CD1c-positive myeloid dendritic cell (primary cell): ENCODE measurements around the gene MARCO.

Experiments
- DNase-seq: peaks from one replicate; pipeline ENCODE4 v3.0.0-alpha.2; 2016; ENCODE audit errors: extremely low spot score

The MARCO gene, protein sequence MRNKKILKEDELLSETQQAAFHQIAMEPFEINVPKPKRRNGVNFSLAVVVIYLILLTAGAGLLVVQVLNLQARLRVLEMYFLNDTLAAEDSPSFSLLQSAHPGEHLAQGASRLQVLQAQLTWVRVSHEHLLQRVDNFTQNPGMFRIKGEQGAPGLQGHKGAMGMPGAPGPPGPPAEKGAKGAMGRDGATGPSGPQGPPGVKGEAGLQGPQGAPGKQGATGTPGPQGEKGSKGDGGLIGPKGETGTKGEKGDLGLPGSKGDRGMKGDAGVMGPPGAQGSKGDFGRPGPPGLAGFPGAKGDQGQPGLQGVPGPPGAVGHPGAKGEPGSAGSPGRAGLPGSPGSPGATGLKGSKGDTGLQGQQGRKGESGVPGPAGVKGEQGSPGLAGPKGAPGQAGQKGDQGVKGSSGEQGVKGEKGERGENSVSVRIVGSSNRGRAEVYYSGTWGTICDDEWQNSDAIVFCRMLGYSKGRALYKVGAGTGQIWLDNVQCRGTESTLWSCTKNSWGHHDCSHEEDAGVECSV

DNA sequence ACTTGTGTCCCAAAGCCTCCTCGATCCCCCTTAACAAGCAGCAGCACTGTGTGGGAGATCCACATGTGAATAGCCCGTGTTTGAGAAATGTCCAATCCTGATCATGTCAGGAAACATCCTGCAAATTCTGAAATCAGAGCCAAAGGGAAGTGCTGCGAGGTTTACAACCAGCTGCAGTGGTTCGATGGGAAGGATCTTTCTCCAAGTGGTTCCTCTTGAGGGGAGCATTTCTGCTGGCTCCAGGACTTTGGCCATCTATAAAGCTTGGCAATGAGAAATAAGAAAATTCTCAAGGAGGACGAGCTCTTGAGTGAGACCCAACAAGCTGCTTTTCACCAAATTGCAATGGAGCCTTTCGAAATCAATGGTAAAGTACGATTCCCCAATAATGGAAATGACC, at the start of gene MARCO:
Gene MARCO (plus strand): TSS at position 164 of the 400 bp plus-strand sequence. CDS start 107 bp downstream, at position 271.
- peak; percentile 29 for DNase-seq

DNA sequence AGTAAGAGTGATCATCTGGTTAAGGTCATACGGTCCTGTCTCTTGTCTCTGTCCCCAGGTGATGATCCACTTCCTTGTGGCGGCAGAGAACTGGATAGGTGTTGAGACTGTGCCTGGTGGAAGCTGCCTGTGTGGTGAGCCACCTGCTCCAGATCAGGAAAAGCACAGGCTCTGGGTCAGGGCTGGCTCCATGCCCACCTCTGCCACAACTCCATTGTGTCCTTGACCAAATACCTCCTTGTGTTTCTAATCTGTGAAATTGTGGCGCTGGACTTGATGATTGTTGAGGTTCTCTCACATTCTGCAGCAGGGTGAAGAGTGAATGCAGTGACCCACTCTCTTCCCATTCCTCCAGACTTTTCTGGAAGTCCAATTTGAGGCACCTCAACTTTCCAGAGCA, 48.9 kb upstream of the MARCO start:
- DNase-seq, result no peak

DNA sequence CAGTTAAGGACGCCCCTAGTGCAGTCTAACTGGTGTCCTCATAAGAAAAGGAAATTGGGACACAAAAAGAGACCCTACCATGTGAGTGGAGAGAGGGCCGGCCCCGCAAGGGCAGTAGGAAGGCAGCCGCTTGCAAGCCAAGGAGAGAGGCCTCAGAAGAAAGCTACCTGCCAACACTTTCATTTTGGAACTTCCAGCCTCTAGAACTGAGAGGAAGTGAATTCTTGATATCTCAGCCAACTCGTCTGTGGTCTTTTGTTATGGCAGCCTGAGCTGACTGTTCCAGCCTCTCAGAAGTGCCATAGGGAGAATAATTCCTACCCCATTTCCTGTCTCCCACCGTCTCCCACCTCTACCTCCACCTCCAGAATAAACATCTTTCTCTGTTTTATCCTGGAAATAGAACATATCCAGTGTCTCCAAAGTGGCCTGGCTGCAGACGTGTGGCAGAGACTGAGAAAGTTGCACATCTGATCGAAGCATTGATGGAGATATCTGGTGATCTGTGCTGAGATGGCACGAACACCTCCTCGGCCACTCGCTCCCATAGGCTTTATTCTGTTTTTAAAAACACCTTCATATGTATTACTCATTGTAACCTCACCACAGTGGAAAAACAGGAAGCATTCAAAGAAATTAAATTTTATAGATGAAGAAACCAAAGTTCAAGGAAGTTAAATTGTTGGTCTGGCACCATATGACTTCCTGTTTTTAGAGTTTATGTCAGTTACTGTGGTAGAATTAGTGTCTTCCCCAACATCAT, 39.5 kb upstream of the MARCO start:
- DNase-seq, result peak; percentile 83

DNA sequence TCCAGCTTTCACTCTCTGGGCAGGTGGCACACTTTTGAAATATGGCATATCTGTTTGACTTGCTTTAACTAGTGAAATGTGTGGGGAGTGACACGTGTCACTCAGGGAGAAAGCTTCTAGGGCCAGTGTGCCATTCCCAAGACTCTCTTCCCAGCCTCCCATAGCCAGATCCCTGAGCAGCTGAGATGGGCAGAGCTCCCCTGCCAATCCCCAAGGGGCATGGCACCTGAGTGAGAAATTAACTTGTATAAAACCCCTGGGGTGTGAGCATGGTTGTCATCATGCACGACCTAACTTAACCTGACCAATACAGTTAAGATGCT, 39.0 kb upstream of the MARCO start:
- no peak for DNase-seq

DNA sequence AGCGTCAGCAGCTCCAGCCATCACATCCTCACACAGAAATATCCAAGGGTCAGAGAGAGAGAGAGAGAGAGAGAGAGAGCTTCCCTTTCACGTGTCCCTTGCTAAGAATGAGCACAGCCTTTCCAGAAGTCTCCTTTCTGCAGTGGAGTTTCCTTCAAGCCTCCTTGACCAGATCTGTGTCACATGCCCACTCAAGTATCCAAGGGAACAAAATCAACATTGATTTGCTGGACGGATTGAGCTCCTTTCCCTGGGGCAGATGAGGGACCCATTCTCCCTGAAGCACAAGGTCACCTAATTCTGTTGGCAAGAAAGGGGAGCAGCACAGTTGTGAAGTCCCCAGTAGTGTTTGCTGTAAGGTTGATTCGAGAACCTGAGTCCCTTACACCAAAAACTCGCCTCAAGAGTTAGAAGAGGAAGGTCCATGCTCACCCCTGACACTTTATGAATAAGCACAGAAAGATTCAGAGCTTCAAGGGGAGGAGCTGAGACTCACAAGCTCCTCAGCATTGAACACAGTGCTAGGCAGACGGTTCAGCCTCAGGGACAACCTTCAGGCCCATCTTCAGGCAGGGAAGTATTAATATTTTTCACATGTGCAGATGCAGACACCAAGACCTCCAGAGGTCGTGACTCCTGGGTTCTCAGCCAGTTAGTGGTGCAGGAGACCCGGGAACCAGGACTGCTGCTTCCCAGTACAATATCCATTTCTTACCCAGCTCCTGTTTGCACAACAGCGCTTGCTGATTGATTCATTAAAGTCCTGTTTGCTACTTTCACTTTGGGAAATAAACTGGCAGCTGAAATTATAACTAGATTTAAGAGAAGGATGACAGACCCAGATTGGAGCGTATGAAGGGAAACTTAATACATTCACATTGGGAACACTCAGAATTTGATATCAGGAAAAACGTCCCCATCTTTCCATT, 38.2 kb upstream of the MARCO start:
- peak; percentile 45 for DNase-seq

DNA sequence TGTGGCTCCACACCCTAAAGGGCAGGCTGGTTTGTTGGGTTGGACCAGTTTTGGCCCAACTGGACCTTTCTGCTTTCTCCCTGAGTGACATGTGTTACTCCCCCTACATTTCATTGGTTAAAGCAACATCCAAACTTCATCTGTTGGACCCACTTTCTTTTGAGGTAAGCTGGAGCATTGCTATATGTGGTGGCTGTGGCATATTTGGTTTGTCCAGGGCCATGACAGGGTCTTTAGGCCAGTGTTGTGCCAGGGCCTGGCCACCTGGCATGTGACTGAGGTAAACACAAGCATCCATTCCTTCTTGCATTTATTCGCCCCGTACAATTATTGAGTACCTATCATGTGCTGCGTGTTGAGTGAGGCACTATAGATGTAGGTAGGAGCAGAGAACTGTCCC, 36.8 kb upstream of the MARCO start:
- DNase-seq, result no peak

DNA sequence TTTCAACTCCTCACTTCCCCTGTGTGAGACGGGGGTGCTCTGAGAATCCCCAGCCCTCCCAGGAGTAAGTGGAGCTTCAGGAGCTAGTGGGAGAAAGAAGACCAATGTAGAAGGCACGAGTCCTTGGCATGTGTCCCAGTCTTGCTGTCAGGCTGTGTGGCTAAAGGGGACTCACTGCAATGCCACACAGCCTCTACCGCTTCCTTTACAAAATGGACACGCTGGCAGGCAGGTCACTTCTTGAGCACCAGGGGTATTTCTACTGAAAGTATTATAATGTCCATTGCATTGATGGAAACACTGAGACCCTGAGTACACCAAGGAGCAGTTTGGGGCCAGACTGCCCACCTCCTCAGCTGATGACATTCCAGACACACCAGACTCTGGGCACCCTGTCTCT, 35.8 kb upstream of the MARCO start:
- no peak for DNase-seq

DNA sequence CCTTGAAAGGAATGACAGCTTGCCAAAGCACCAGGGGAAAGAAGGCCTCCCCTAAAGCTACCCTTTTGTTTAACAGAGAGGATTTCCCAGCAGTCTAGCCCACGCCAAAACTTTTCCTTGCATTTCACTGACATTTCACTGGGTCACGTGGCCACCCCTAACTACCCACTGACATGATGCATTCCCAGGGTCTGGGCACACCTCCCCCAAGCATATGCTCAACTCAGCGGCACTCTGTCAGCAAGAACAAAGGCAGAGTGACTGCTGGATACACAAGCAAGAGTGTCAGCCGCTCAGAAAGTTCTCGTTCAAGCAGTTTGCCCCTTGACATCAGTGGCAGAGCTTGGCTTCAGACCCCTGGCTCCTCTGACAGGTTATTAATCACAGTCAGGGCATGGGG, 34.2 kb upstream of the MARCO start:
- DNase-seq, result no peak

DNA sequence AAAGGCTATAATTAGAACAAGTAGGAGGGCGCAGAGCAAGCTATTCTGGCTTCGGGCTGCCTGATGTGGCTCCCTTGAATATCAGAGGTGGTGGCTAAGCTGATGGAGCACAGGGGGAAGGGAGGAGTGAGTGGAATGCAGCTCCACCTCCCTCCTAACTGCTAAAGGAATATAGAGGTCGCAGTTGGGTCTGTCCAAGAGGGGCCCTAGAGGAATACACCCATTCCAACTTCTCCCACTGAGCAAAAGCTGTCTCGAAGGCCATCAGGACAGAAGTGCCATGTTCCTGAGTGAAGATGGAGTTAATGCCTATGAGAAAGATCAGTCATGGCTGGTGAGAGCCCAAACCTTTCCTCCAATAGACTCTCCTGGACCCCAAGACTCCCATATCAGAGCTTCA, 32.8 kb upstream of the MARCO start:
- DNase-seq, result no peak

DNA sequence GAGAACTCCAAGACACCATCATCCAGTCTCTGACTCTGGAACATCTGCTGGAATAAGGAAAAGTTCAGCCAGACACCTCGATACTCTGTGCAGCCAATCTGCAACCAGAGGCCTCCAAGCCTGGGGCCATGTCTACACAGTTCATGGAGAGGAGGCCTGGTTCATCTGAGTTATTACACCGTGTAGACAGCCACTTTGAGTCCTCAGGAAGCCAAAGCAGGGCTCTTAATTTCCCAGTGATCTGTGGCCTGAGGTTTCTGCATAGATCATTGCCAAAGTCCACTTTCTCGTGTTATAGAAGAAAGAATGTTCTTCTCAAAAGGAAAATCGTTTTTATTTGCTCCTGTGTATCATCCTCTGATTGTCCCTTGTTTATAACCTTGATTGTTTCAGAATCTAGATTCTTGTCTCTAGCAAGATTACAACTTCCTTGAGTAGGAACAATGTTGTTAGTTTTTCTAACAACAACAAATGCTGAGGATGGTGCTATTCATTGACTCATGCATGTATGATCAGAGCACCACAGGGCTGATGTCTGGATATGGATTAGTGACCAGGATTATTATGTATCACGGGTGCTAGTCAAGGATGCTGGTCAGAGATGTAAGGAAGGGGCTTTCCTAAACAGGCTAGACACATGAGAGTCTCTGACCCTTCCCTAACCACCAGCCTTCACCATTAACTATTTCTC, 30.7 kb upstream of the MARCO start:
- no peak for DNase-seq

DNA sequence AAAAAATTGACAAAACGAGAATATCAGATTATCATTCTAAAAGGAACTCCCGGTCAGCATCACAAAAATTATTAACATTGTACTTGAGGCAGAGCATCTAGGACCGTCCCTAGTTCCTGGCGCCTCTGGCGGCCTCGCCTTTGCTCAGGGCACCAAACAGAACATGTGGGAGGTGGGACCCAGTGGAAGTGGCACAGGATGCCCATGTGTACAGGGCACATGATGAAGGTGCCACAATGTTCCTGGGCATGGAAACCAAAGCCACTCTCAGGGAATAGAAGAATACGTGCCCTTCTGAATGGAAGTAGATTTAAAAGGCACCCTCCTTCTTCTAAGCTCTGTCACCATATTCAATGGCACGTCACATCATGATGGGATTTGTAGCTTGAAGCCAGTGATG, 30.1 kb upstream of the MARCO start:
- DNase-seq, result no peak

DNA sequence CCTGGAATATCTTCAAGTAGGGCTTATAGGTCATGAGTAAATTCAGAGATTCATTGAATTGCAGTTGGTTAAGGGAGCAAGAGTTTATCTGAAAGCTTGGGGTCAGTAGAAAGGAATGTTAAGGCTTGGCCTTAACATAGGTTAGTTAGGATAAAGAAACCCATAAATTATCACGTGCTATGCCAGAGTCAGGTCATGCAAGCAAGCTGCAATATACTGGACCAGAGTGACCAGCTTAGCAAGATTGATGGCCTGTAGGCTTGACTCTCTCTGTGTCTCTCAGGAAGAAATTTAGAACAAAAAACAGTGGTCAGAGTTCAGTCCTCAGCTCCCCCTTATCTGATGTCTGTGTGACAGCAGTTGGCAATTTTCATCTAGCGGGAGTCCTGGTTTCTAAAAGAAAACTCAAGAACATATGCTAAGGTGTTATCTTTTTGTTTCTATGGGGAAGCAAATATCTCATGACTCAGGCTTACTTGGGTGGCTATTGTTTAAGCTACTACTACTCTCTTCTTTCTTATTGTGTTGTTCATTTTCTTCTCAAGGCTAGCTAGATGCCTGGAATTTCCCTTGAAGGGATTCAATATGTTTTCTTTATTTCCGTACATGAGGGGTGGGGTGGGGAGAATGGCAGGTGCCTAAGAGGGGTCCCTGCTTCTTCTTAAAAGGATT, 28.7 kb upstream of the MARCO start:
- DNase-seq, result no peak

DNA sequence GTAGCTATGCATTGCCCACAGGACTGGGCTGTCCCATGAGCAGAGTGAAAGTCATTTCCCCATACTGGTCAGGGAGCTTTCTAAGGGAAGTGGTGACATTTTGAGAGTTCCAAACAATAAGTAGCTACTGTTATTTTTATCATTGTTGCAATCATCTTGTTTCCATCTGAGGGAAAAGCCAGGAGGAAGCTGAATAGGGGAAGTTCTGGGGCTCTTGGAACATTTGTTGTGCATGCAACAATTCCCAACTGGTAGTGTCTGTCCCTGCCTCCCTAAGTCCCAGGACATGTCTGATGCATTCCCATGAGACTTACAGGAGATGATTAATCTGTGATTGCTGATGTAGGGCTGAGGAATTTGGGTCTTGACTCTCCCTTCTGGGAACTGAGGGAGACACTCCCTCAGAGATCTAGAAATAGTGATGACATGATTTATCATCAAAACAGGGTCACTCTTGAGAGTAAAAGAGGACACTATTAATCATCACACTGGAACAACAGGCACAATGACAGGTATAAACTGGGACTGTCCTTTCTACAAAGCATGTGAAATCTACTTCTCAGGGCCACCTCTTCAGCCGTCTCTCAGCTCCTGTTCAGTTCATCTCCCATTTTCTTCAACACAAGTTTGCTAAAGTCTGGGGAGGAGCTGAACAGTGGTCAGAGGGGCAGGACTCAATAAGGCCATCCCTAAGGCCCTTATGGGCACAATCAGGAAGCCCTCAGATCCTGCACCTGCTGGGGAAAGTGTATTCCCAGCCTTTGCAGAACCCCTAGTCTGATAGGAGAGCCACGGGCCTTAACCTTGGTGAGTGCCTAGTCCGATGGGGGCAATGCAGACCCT, 28.0 kb upstream of the MARCO start:
- DNase-seq, result peak; percentile 66

DNA sequence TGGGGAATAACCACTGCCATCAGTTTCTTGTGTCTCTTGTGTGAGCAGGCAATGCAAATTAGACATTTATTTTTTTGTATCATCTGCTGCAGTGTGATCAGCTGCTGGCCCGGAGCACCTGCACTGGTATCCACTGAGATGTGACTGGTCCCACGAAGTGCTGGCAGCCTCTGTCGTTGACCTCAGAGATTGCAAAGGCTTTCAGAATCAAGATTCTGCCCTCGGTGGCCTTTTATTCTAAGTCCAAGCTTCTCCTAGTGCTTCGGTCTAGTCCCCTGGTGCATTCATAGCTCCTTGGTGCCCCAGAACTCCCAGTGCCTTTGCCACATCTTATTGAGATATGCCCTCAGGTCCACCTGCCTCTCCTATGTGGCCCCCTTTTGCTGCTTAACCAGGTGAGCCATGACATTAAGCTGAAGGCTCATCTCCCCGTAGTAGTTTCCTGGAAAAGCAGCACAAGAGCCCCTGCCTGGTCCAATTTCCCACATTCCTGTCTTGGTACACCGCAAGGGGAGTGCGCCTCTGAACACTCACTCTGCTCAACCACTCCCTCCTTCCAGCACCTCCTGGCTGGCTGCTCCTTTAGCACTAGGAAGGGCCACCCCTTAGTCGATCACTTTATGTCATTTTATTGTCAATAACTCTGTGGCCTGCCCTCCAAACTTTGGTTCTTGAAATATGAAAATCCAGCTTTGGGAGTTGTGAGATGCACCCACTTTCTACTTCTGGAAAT, 27.1 kb upstream of the MARCO start:
- no peak for DNase-seq

DNA sequence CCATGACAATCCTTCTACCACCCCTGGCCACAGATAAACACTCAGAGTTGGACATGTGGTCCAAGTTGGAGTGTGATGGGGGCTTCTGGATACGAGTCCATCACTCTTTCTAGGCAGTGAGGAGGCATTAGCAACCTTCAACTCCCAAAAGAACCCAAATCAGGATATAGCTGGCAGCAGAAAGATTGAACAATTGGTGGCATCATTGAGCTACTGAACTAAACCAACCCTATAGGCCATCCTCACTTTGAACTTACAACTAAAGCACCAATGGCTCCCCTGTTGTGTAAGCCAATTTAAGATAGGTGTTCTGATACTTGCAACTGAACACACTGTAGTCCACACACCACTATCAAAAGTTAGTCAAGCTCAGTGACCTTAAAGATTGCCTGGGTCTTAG, 24.0 kb upstream of the MARCO start:
- no peak for DNase-seq

DNA sequence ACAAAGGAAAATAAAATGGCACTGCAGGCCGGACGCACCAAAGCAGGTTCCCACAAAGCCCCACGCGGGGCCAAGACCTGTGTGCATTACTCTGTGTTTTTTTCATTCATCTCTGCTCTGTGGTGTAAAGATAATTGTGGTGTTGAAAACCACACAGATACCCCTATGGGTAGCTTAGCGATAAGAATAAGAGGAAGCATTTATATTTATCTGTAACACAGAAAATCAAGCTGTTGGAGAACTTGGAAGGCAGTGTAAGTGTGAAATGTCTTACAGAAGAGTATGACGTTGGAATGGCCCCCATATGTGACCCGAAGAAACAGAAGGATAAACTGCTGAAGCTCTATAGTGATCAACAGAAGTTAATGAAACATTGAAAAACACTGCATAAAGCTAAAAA, 20.3 kb upstream of the MARCO start:
- DNase-seq, result no peak

DNA sequence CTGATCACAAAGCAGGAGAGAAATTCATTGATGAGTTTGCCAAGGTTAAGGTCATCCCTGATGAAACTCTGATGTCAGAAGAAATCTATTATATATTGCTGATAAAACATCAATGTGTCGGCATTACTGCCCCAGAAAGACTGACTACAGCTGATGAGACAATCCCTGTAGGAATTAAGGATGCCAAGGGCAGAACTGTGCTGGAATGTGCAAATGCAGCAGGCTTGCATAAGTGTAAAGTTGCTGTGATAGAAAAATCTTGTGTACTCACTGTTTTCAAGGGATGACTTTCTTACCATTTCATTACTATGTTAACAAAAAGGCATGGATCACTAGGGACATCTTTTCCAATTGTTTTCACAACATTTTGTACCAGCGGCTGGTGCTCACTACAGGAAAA, 19.7 kb upstream of the MARCO start:
- no peak for DNase-seq

DNA sequence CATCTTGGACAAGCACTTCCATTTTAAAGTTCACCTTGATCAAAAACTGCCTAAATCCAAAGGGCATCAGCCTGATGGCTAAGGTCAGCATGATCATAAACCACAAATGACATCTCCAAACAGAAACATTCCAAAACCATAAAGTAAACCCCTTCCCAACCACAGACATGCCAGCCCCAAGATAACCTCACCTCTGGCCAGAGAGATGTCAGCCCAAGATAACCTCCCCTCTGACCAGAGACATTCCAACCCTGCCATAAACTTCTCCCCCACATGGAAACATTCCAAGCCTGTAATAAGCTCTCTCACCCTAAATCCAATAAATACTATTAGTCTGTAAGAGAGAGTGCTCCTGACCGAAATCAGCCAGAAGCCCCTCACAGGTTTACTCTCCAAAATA, 18.6 kb upstream of the MARCO start:
- no peak for DNase-seq

DNA sequence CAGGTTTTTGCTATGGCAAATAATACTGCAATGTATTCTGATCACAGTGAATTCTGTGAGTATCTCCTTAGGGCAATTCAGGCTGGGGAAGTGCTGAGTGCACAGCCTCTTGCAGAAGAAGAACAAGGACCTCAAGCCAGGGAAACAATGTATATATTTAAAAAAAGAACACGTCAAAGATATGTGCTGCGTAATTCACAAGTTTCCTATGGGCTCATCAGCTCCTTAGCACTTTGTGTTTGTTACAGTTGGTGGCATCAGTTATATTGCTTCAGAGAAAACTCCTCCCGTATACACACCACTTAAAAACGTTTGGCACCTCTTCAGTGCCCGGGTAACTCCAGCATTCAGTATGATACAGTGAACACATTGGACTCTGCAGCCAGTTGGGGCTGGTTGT, 16.5 kb upstream of the MARCO start:
- no peak for DNase-seq
